ENCODE data around the gene MEF2C.

The MEF2C gene

DNA sequence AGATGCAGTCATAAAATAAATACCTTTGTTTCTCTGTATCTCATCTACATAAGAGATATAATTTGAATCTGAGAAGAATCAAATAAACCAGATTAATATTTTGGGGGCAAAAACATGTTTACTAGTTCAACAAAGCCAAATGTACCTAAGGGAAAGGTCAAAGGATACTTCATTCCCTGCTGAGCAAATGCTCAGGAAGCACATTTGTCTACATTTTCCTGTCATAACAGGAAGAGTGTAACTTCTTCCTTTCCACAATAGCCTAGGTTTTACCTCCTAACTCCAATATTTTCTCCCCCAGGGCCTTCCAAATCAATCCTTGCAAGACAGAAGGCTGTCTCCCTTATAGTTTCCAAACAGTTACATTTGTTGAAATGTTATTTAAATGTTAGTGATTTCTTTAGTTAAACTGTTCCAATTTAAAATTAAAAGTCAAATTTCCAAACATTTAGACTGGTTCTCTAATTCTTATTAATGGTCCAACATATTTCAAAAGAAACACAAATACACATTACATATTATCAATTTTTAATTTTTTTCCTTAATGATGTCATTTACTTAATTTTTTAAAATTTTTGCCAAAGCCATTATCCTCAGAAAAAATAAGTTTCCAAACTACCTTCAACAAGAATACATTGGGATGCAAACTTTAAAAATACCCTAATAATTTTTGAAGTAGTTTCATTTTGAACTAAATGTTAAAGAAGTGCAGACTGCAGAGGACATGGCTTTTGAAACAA is 67.8 kb downstream of the MEF2C start:
- peaks cover 70% of the 10 kb centered on the region for H3K4me1 ChIP-seq (ENCODE audit: insufficient read depth, low read length, severe bottlenecking)
- no peaks in the 10 kb centered on the region for H3K9me2 ChIP-seq (ENCODE audit: low read depth, low read length)
- H3K27ac ChIP-seq (ENCODE audit: low read depth, low read length, poor library complexity, severe bottlenecking): peak overlapping the region; percentile 24
- no peak overlapping the region for H3K4me3 ChIP-seq (ENCODE audit: low read depth, low read length, poor library complexity, severe bottlenecking)
- TF ChIP-seq, protein P1, sequence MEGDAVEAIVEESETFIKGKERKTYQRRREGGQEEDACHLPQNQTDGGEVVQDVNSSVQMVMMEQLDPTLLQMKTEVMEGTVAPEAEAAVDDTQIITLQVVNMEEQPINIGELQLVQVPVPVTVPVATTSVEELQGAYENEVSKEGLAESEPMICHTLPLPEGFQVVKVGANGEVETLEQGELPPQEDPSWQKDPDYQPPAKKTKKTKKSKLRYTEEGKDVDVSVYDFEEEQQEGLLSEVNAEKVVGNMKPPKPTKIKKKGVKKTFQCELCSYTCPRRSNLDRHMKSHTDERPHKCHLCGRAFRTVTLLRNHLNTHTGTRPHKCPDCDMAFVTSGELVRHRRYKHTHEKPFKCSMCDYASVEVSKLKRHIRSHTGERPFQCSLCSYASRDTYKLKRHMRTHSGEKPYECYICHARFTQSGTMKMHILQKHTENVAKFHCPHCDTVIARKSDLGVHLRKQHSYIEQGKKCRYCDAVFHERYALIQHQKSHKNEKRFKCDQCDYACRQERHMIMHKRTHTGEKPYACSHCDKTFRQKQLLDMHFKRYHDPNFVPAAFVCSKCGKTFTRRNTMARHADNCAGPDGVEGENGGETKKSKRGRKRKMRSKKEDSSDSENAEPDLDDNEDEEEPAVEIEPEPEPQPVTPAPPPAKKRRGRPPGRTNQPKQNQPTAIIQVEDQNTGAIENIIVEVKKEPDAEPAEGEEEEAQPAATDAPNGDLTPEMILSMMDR (IDR thresholded peaks at IDR 0.05; ENCODE audit: low read length): no peak
- no peak for TF ChIP-seq EZH2 (IDR thresholded peaks at IDR 0.05; ENCODE audit: borderline replicate concordance, low read length)
- H3K4me2 ChIP-seq (ENCODE audit: low read length): no peak overlapping the region
- H4K20me1 ChIP-seq (ENCODE audit: insufficient read depth, low read length): no peaks in the 10 kb centered on the region
- no peak overlapping the region for H3K9ac ChIP-seq (ENCODE audit: low read length)
- no peaks in the 10 kb centered on the region for H3F3A ChIP-seq (ENCODE audit: insufficient read depth, low read length)
- no peaks in the 10 kb centered on the region for H3K9me3 ChIP-seq (ENCODE audit: low read length)
- peaks cover 68% of the 10 kb centered on the region for H3K79me2 ChIP-seq (ENCODE audit: insufficient read depth, low read length)
- no peaks in the 10 kb centered on the region for H3K27me3 ChIP-seq (ENCODE audit: insufficient read depth, low read length)
- H2AFZ ChIP-seq (ENCODE audit: low read length): no peak overlapping the region
- peaks cover 69% of the 10 kb centered on the region for H3K36me3 ChIP-seq (ENCODE audit: insufficient read depth, low read length)

DNA sequence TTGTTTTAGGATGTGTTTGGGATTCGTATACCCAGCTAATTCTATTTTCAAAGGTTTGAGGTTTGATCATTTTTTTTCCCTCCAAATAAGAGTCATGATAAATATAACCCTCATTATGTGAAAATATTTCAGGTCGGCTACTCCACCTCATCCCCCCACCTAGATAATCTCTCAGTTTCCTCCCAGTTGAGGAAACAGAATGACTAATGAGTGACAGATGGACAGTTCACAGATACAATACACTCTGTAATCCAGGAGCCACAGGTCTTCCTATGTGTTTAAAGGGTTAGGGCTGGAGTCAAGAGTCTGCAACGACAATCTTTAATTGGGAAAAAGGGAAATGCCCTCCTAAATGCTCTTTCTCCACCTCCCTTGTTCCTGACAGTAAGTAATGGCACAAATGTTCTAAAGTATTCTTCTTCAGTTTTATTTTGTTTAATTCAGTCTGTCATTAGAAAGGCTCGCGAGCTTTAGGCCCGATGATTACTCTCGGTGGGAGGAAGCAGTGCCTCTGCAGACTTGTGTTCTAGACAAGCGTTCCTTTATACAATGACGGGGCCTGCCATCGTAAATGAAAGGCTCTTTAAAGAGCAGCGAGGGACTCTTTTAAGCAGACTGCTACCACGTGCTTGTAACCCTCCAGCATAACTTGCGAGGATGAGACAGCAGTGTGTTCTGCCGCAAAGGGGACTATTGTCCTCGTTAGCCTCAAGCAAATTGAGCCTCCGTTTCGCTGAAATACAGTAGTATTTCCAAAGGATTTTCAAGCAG is 69.0 kb downstream of the MEF2C start:
- Histone ChIP-seq H3K9me2 (ENCODE audit: low read depth, low read length) (no peaks in the 10 kb centered on the region), H3K27me3 (ENCODE audit: insufficient read depth, low read length) (no peaks in the 10 kb centered on the region), H3K4me3 (ENCODE audit: low read depth, low read length, poor library complexity, severe bottlenecking) (no peak overlapping the region), H3K36me3 (ENCODE audit: insufficient read depth, low read length) (peaks cover 80% of the 10 kb centered on the region), H3F3A (ENCODE audit: insufficient read depth, low read length) (no peaks in the 10 kb centered on the region), H3K4me2 (ENCODE audit: low read length) (no peak overlapping the region), H3K4me1 (ENCODE audit: insufficient read depth, low read length, severe bottlenecking) (peaks cover 58% of the 10 kb centered on the region), H2AFZ (ENCODE audit: low read length) (no peak overlapping the region), H3K27ac (ENCODE audit: low read depth, low read length, poor library complexity, severe bottlenecking) (peak overlapping the region; percentile 10), H3K79me2 (ENCODE audit: insufficient read depth, low read length) (peaks cover 63% of the 10 kb centered on the region), H4K20me1 (ENCODE audit: insufficient read depth, low read length) (no peaks in the 10 kb centered on the region), H3K9ac (ENCODE audit: low read length) (no peak overlapping the region), H3K9me3 (ENCODE audit: low read length) (no peaks in the 10 kb centered on the region)
- TF ChIP-seq, protein P1 (IDR thresholded peaks at IDR 0.05; ENCODE audit: low read length): no peak
- no peak for TF ChIP-seq EZH2 (IDR thresholded peaks at IDR 0.05; ENCODE audit: borderline replicate concordance, low read length)

DNA sequence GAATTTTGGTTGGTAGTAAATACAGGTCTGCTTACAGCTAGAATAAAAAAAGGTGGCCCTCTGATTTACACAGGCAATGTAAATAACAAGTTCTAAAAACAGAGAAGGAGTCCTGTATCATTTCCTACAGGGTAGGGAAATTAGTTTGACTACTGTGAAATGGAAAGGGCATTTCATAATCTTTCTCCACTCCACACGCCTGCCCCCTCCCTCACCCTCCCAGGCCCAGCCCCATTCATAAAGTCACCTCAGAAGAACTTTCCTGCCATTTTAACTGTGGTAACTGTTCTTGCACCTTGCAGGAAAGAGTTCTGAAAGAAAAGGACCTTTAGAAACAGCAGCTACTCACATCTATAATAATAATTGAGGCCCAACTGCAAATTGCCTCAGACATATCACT is 69.7 kb downstream of the MEF2C start:
- Histone ChIP-seq H3K27me3 (ENCODE audit: insufficient read depth, low read length) (no peaks in the 10 kb centered on the region), H3F3A (ENCODE audit: insufficient read depth, low read length) (no peaks in the 10 kb centered on the region), H3K27ac (ENCODE audit: low read depth, low read length, poor library complexity, severe bottlenecking) (peak overlapping the region; percentile 10), H3K9me3 (ENCODE audit: low read length) (no peaks in the 10 kb centered on the region), H3K79me2 (ENCODE audit: insufficient read depth, low read length) (peaks cover 59% of the 10 kb centered on the region), H3K4me3 (ENCODE audit: low read depth, low read length, poor library complexity, severe bottlenecking) (no peak overlapping the region), H3K4me1 (ENCODE audit: insufficient read depth, low read length, severe bottlenecking) (peaks cover 50% of the 10 kb centered on the region), H2AFZ (ENCODE audit: low read length) (no peak overlapping the region), H3K36me3 (ENCODE audit: insufficient read depth, low read length) (peaks cover 81% of the 10 kb centered on the region), H3K9me2 (ENCODE audit: low read depth, low read length) (no peaks in the 10 kb centered on the region), H3K4me2 (ENCODE audit: low read length) (no peak overlapping the region), H3K9ac (ENCODE audit: low read length) (no peak overlapping the region), H4K20me1 (ENCODE audit: insufficient read depth, low read length) (no peaks in the 10 kb centered on the region)
- TF ChIP-seq EZH2 (IDR thresholded peaks at IDR 0.05; ENCODE audit: borderline replicate concordance, low read length): no peak
- TF ChIP-seq, protein P1 (IDR thresholded peaks at IDR 0.05; ENCODE audit: low read length): no peak
